ENCODE data around the gene AGPAT4. TPM values are rescaled to one million over a fixed set of nuclear protein-coding genes. Genes with fewer than 3 reads are reported as not detected.

AGPAT4 gene
- total RNA-seq, 1 experiment from 2014 or later = 15.5 TPM

GRCh38 chr6:161138543-161139303, 135.1 kb downstream of the AGPAT4 start:
- no peaks in the 10 kb centered on the region for H3K9me3 ChIP-seq (ENCODE audit: control insufficient read depth in 1 of 2, insufficient read depth in 1 of 2, low read depth in 1 of 2, low read length in 2 of 2)
- H3K4me1 ChIP-seq (ENCODE audit: control insufficient read depth in 1 of 2, insufficient read depth in 2 of 2, low read length in 2 of 2) = no peaks in the 10 kb centered on the region
- CTCF ChIA-PET = no interaction called here
- H3K4me3 ChIP-seq (replicated peaks in 1 of 2; ENCODE audit: low read depth in 1 of 2, low read length in 2 of 2) = no peak overlapping the region
- BruUV-seq (replicated peaks) = no TSS peak
- H3K27me3 ChIP-seq (ENCODE audit: insufficient read depth, low read length) = no peaks in the 10 kb centered on the region
- no peak overlapping the region for H3K27ac ChIP-seq (ENCODE audit: low read depth, low read length)
- H4K20me1 ChIP-seq (ENCODE audit: insufficient read depth) = no peaks in the 10 kb centered on the region
- H3K9ac ChIP-seq (ENCODE audit: low read length) = no peak overlapping the region
- ATAC-seq (no peak), DNase-seq (ENCODE audit: low read depth, low spot score) (no peak)
- no peak for TF ChIP-seq SIN3A (IDR thresholded peaks at IDR 0.05; ENCODE audit: low read depth)
- TF ChIP-seq YY1 (IDR thresholded peaks at IDR 0.05; ENCODE audit: extremely low read depth, insufficient replicate concordance, low read depth, low read length) = no peak
- no peak for TF ChIP-seq RAD21 (IDR thresholded peaks at IDR 0.05; ENCODE audit: low read depth)
- TF ChIP-seq ELF1 (IDR thresholded peaks at IDR 0.05; ENCODE audit: borderline replicate concordance, low read depth) = no peak
- TF ChIP-seq CTCF (IDR thresholded peaks at IDR 0.05 in 2 of 3, conservative IDR thresholded peaks at IDR 0.05 in 1 of 3; ENCODE audit: borderline replicate concordance in 1 of 3, insufficient read depth in 1 of 3, low read depth in 2 of 3, low read length in 2 of 3) = no peak
- no peak for TF ChIP-seq SP1 (IDR thresholded peaks at IDR 0.05; ENCODE audit: low read depth)
- no peak for TF ChIP-seq TCF7L2 (IDR thresholded peaks at IDR 0.05; ENCODE audit: borderline replicate concordance, extremely low read depth, insufficient read depth, insufficient read length)
- TF ChIP-seq FOSL1 (IDR thresholded peaks at IDR 0.05; ENCODE audit: low read depth) = no peak
- TF ChIP-seq POLR2A (IDR thresholded peaks at IDR 0.05; ENCODE audit: borderline replicate concordance, extremely low read depth, insufficient read depth, insufficient read length) = no peak
- no peak for TF ChIP-seq EZH2 (IDR thresholded peaks at IDR 0.05)
- no peak for TF ChIP-seq MAX (IDR thresholded peaks at IDR 0.05)
- TF ChIP-seq EZH2phosphoT487 (IDR thresholded peaks at IDR 0.05; ENCODE audit: borderline replicate concordance) = no peak
- no peak for TF ChIP-seq EGR1 (IDR thresholded peaks at IDR 0.05; ENCODE audit: low read depth)
- no peak for TF ChIP-seq ZFX (IDR thresholded peaks at IDR 0.05)
- H3K9me2 ChIP-seq (ENCODE audit: insufficient read depth) = no peaks in the 10 kb centered on the region
- RAD21 ChIA-PET (ENCODE audit: low non-redundant PET in 1 of 2, low total read pairs in 2 of 2, uncharacterized antibody in 2 of 2, unreplicated experiment in 2 of 2) = no interaction called here
- H3K4me2 ChIP-seq (ENCODE audit: low read length) = no peak overlapping the region
- intact Hi-C loops (cut with micrococcal nuclease) = no loop called here
- H2AFZ ChIP-seq (ENCODE audit: low read depth, low read length, poor library complexity, severe bottlenecking) = no peak overlapping the region
- POLR2A ChIA-PET = no interaction called here
- no peaks in the 10 kb centered on the region; a peak in 1 of 4 replicates for H3K36me3 ChIP-seq (ENCODE audit: control insufficient read depth in 1 of 2, insufficient read depth in 2 of 2, low read length in 2 of 2)
- no peaks in the 10 kb centered on the region for H3K79me2 ChIP-seq (ENCODE audit: insufficient read depth, low read length)

All from HCT116 (cell line).